ENCODE data around the gene SLC11A2. TPM values are rescaled to one million over a fixed set of nuclear protein-coding genes. Genes with fewer than 3 reads are reported as not detected.

Gene SLC11A2
- total and polyA plus RNA-seq, 2 of the 13 experiments (the other 11 are each of a cell fraction or from before 2014, with no cell fraction given), result 71.7 to 77.0 TPM

DNA sequence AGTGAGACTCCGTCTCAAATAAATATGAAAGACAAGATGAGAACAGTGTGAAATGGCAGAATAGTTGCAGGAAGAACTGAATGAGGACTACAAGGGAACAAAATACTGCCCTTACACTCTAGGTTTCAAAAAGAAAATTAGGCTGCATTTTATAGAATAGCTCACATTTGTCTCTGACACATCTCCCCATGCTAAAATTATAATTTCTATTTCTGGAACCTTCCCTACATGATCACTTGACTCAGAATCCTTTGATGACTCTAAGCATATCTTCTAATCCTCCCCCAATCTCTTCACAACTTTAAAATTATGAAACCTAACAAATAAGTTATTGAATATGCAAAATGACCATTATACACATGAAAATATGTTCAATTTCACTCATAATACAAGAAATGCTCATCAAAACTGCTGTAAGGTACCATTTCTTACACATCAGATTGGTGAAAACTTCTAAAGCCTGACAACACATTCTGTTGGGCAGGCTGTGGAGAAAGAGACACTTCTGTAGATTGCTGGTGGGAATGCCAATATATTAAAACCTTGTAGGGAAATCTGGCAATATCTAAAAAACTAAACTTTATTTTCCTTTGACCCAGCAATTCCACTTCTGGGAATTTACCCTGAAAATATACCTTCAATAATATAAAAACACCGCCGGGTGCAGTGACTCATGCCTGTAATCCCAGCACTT, 78.1 kb downstream of the SLC11A2 start (continued):
- no peak for TF ChIP-seq TMF1 (CRISPR knock-in tag; IDR thresholded peaks at IDR 0.05; ENCODE audit: low read depth)
- no peak for TF ChIP-seq ZNF768 (CRISPR knock-in tag; IDR thresholded peaks at IDR 0.05)

DNA sequence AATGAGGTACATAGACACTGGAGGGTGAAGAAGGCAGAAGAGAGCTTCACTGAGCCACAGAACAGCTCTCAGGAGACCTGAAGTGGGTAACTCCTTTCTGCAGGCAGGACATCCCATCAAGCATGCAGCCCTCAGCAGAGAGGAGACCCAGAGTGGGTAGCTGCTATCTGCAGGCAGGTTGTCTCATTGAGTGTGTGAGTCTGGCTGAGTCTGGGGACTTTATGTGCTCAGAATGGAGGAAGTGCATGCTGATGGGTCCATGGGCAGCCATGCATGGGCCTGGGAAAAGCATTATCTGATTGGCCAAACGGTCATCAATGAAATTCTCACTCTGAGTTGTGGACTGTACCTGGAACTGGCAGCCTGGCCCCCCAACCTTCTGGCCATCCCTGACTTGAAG, 88.5 kb downstream of the SLC11A2 start:
- Histone ChIP-seq H3K4me2 (ENCODE audit: low read depth, low read length) (no peak overlapping the region), H3K9ac (ENCODE audit: insufficient read depth, low read depth, low read length) (no peak overlapping the region), H3K36me3 (replicated peaks in 1 of 2; ENCODE audit: control insufficient read depth in 1 of 2, insufficient read depth in 2 of 2, low read length in 2 of 2) (no peaks in the 10 kb centered on the region), H3K27ac (ENCODE audit: extremely low read length, insufficient read depth, low read length) (no peak overlapping the region), H4K20me1 (ENCODE audit: insufficient read depth, low read length) (no peaks in the 10 kb centered on the region), H2AFZ (ENCODE audit: low read length) (no peak overlapping the region), H3K4me3 (replicated peaks in 1 of 3; ENCODE audit: insufficient read depth in 1 of 3, low read depth in 2 of 3, low read length in 3 of 3) (no peak overlapping the region), H3K4me1 (ENCODE audit: insufficient read depth, low read length) (peaks cover 41% of the 10 kb centered on the region), H3K9me3 (ENCODE audit: low read length) (no peaks in the 10 kb centered on the region), H3K27me3 (ENCODE audit: control insufficient read depth in 1 of 2, insufficient read depth in 2 of 2, low read length in 2 of 2) (no peaks in the 10 kb centered on the region), H3K79me2 (ENCODE audit: insufficient read depth, low read length) (no peaks in the 10 kb centered on the region)
- TF ChIP-seq SNAI1 (CRISPR knock-in tag; IDR thresholded peaks at IDR 0.05; ENCODE audit: borderline replicate concordance) (no peak), HNRNPK (IDR thresholded peaks at IDR 0.05; ENCODE audit: low read depth, low read length, poor library complexity, severe bottlenecking) (no peak), ZNF644 (CRISPR knock-in tag; IDR thresholded peaks at IDR 0.05; ENCODE audit: low read depth) (no peak), HMGA1 (CRISPR knock-in tag; conservative IDR thresholded peaks at IDR 0.05) (no peak), SMARCE1 (IDR thresholded peaks at IDR 0.05; ENCODE audit: borderline replicate concordance) (no peak), TEAD2 (CRISPR knock-in tag; IDR thresholded peaks at IDR 0.05) (no peak)
- TF ChIP-seq, protein P1, sequence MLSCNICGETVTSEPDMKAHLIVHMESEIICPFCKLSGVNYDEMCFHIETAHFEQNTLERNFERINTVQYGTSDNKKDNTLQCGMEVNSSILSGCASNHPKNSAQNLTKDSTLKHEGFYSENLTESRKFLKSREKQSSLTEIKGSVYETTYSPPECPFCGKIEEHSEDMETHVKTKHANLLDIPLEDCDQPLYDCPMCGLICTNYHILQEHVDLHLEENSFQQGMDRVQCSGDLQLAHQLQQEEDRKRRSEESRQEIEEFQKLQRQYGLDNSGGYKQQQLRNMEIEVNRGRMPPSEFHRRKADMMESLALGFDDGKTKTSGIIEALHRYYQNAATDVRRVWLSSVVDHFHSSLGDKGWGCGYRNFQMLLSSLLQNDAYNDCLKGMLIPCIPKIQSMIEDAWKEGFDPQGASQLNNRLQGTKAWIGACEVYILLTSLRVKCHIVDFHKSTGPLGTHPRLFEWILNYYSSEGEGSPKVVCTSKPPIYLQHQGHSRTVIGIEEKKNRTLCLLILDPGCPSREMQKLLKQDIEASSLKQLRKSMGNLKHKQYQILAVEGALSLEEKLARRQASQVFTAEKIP (CRISPR knock-in tag; IDR thresholded peaks at IDR 0.05; ENCODE audit: borderline replicate concordance), result no peak
- TF ChIP-seq, protein P2, sequence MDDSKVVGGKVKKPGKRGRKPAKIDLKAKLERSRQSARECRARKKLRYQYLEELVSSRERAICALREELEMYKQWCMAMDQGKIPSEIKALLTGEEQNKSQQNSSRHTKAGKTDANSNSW (CRISPR knock-in tag; IDR thresholded peaks at IDR 0.05; ENCODE audit: borderline replicate concordance), result no peak
- TF ChIP-seq, protein P3, sequence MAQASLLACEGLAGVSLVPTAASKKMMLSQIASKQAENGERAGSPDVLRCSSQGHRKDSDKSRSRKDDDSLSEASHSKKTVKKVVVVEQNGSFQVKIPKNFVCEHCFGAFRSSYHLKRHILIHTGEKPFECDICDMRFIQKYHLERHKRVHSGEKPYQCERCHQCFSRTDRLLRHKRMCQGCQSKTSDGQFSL (CRISPR knock-in tag; IDR thresholded peaks at IDR 0.05), result no peak
- TF ChIP-seq, protein P4, sequence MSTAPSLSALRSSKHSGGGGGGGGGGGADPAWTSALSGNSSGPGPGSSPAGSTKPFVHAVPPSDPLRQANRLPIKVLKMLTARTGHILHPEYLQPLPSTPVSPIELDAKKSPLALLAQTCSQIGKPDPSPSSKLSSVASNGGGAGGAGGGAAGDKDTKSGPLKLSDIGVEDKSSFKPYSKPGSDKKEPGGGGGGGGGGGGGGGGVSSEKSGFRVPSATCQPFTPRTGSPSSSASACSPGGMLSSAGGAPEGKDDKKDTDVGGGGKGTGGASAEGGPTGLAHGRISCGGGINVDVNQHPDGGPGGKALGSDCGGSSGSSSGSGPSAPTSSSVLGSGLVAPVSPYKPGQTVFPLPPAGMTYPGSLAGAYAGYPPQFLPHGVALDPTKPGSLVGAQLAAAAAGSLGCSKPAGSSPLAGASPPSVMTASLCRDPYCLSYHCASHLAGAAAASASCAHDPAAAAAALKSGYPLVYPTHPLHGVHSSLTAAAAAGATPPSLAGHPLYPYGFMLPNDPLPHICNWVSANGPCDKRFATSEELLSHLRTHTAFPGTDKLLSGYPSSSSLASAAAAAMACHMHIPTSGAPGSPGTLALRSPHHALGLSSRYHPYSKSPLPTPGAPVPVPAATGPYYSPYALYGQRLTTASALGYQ (CRISPR knock-in tag; IDR thresholded peaks at IDR 0.05), result no peak
- in situ Hi-C loops (cut with HindIII; ENCODE audit: extremely low pct_ligation_motif_present, low pct_unique_long_range_greater_than_20kb) (no loop called here), intact Hi-C loops (cut with micrococcal nuclease; ENCODE audit: unreplicated experiment) (no loop called here)
- ChIA-PET CTCF (ENCODE audit: low intra/inter-chr PET ratio, low total read pairs) (no interaction called here), POLR2A (no interaction called here)
- 100% methylated on average over 1 of the region's 1 CpG for WGBS (ENCODE audit: low lambda C conversion rate)
- DNase-seq (ENCODE audit: low spot score), result no peak
- no TSS peak for BruUV-seq (replicated peaks)
- ATAC-seq, result no peak
- no peak for FAIRE-seq

All from HepG2 (cell line).